ENCODE measurements around the gene JMJD4. TPM values are rescaled to one million over a fixed set of nuclear protein-coding genes. Genes with fewer than 3 reads are reported as not detected.

The JMJD4 gene
- total and polyA plus RNA-seq, 9 of the 15 experiments (the other 6 are each of a cell fraction or from before 2014, with no cell fraction given), result 1.4 to 42.6 (median 29.2) TPM

- TF ChIP-seq ZBTB40 (IDR thresholded peaks at IDR 0.05), result no peak
- no peak for TF ChIP-seq ZBTB40 (CRISPR knock-in tag; IDR thresholded peaks at IDR 0.05)
- peak in 1 of 2 experiments; percentile 18; a peak in 1 of 4 replicates for TF ChIP-seq FOXA3 (CRISPR knock-in tag; conservative IDR thresholded peaks at IDR 0.05 in 1 of 2, IDR thresholded peaks at IDR 0.05 in 1 of 2)
These were observed 1.2 kb downstream of the JMJD4 start (continued) for GRCh38 chr1:227733751-227734545.
